GM06990 (cell line): Measurements from ENCODE around the gene PLXNA4.

Experiments
- DNase-seq: peaks from one replicate; pipeline ENCODE4 v3.0.0-alpha.2; 2011; ENCODE audit not compliant: insufficient read length; ENCODE audit errors: extremely low read depth
- H3K27me3 ChIP-seq: replicated peaks from 2 replicates; pipeline ENCODE4 v1.6.0; 2011; ENCODE audit warnings: low read length; ENCODE audit not compliant: control insufficient read depth, insufficient read depth
- H3K36me3 ChIP-seq: 2 replicates; pipeline ENCODE4 v1.5.1; 2011; ENCODE audit warnings: low read length; ENCODE audit not compliant: control insufficient read depth, insufficient read depth
- H3K4me3 ChIP-seq: replicated peaks from 2 replicates; pipeline ENCODE4 v1.5.1; 2011; ENCODE audit warnings: low read depth, mild to moderate bottlenecking, control low read depth, low read length
- TF ChIP-seq, protein P1 (sequence below): IDR thresholded peaks from 2 replicates; pipeline ENCODE4 v1.5.1; 2011; ENCODE audit warnings: low read length, control low read depth, mild to moderate bottlenecking, inconsistent platforms; ENCODE audit not compliant: insufficient read depth, poor library complexity, severe bottlenecking

Gene PLXNA4

DNA sequence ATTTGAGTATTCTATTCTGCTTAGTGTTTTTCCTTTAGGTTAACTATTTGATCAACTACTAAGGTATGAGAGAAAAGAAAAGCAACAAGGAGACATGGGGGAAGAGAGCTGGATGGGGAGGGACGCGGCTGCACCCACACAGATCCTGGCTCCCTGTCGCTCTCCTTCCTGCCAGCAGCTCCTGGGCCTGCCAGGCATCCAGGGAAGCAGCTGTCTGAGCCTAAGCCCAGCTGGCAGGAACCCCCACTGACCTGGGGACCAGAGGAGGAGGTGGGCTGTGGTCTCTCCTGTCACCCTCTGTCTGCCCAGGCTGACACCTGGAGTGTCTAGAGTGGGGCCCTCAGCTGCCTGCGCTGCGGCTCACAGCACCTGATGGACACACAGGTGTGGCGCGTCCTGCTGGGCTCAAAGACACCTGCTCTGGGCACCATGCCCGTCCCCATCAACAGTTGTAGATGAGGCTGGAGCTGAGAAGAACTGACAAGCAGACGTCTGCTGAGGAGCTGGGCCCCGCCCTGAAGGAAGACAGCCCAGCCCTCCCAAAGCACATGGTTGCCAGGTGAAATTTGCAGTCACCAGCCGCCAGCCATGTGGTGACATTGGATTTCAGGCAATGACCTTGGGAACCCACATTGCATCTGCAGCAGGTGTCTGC lies 207.9 kb downstream of the PLXNA4 start:
- H3K4me3 ChIP-seq, result no peak overlapping the region
- no peak for DNase-seq
- no peaks in the 10 kb centered on the region for H3K36me3 ChIP-seq
- TF ChIP-seq, protein P1, sequence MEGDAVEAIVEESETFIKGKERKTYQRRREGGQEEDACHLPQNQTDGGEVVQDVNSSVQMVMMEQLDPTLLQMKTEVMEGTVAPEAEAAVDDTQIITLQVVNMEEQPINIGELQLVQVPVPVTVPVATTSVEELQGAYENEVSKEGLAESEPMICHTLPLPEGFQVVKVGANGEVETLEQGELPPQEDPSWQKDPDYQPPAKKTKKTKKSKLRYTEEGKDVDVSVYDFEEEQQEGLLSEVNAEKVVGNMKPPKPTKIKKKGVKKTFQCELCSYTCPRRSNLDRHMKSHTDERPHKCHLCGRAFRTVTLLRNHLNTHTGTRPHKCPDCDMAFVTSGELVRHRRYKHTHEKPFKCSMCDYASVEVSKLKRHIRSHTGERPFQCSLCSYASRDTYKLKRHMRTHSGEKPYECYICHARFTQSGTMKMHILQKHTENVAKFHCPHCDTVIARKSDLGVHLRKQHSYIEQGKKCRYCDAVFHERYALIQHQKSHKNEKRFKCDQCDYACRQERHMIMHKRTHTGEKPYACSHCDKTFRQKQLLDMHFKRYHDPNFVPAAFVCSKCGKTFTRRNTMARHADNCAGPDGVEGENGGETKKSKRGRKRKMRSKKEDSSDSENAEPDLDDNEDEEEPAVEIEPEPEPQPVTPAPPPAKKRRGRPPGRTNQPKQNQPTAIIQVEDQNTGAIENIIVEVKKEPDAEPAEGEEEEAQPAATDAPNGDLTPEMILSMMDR, result no peak
- H3K27me3 ChIP-seq, result peaks cover 2% of the 10 kb centered on the region; the same call in 1 of the 2 replicates

DNA sequence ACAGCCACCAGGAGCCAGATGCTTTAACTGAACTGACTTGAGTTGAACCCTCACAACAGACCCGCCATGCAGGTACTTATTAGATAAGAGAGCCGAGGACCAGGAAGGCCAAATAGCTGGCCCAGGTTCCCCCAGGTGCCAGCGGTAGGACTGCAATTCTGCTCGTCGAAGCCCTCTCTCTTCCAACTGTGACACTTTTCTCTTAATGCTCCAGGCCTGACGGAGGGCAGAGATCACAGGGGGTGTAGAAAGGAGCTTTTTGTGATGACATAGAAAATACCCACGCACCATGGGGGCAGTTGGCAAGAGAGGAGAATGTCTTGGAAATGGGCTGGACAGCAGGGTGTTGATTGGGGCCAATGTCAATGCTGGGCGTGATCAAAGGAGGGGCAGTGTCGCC lies 208.5 kb downstream of the PLXNA4 start:
- H3K36me3 ChIP-seq, result no peaks in the 10 kb centered on the region
- TF ChIP-seq, protein P1, result no peak
- H3K27me3 ChIP-seq, result peaks cover 2% of the 10 kb centered on the region; the same call in 1 of the 2 replicates
- no peak for DNase-seq
- no peak overlapping the region for H3K4me3 ChIP-seq

DNA sequence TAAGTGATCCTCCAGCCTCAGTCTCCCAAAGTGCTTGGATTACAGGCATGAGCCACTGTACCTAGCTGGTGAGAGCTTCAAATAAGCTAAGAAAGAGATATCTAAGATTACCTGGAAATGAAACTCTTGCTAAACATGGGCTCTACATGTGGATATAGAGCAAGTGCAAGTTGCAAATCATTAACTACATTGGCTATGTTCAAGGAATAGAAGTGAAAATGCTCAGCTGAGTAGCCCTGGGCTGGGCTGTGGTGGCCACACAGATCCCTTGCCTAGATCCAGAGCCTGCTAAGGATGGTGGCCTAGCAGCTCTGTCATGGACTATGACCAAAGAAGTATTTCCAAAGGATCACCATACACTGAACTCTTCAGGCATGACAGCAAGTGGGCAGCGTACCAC lies 209.3 kb downstream of the PLXNA4 start:
- TF ChIP-seq, protein P1, result no peak
- Histone ChIP-seq H3K36me3 (no peaks in the 10 kb centered on the region), H3K4me3 (no peak overlapping the region), H3K27me3 (peaks cover 2% of the 10 kb centered on the region; the same call in 1 of the 2 replicates)
- no peak for DNase-seq

DNA sequence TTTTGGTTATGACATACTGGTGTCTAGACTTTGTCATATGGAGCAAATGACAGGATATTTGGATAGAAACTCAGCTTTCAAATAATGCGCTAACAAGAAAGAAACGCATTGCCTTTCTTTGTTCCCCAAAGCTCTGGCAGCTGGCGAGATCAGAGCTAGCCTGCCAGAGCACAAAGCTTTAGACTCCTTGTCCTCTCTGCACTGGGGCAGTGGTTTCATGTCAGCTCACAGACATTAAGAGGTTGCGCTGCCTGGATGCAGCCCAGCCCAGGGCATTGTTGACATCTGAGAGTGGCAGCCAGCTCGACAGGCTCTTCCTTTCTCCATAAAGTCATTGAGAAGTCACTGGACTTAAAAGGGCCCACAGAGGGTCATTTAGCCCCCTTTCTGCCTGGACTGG lies 212.0 kb downstream of the PLXNA4 start:
- H3K4me3 ChIP-seq, result no peak overlapping the region
- TF ChIP-seq, protein P1, result no peak
- DNase-seq, result no peak
- H3K36me3 ChIP-seq, result no peaks in the 10 kb centered on the region
- peaks cover 3% of the 10 kb centered on the region; the same call in 1 of the 2 replicates for H3K27me3 ChIP-seq

DNA sequence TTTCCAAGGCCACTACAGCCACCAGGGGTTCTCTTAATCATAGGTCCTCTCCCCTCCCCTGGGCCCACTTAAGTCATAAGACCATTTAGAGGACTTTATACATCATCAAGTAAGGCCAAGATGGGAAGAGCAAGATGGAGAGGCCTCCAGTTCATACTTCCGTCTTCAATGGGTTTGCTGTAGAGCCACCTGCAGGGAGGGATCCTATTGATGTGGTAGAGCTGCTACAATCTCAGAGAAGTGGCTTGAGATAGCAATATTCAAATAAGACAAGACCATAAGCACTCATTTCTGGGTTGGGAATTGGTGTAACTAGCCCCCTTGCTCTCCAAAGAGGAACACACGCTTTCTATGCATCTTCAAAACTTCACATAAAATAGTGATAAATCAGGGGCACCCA lies 214.2 kb downstream of the PLXNA4 start:
- DNase-seq, result no peak
- TF ChIP-seq, protein P1, result no peak

DNA sequence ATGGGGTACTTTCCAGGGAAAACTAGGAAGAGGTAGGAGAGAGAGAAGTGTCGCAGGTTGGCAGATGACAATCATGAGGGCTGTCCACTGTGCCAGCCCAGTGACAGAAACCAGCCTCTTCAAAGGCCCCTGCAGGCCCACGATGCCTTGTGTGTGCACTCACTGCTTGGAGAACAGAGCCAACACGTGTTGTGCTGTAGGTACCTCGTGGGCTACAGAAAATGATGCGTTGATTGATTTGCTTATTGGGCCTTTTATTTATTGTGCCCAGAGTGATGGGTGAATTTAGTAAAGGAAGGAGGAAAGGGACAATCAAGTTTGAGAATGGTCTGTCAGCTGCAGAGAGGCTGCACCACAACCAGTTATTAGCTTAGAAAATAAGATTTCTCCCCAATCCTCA lies 215.1 kb downstream of the PLXNA4 start:
- H3K36me3 ChIP-seq, result no peaks in the 10 kb centered on the region
- peaks cover 7% of the 10 kb centered on the region for H3K27me3 ChIP-seq
- no peak for DNase-seq
- no peak overlapping the region for H3K4me3 ChIP-seq
- TF ChIP-seq, protein P1, result no peak

More for the DNA sequence above, 214.2 kb downstream of the PLXNA4 start:
- H3K4me3 ChIP-seq, result no peak overlapping the region
- H3K36me3 ChIP-seq, result no peaks in the 10 kb centered on the region
- peaks cover 7% of the 10 kb centered on the region for H3K27me3 ChIP-seq
